ENCODE measurements around the gene KDM6A. TPM values are rescaled to one million over a fixed set of nuclear protein-coding genes. Genes with fewer than 3 reads are reported as not detected.

KDM6A gene
- total RNA-seq, result 10.4 and 12.7 TPM in 2 replicates

GRCh38 chrX:44872821-44873414, at the start of gene KDM6A:
Gene KDM6A, plus strand, starts transcription at chrX:44873188. Its CDS starts 364 bp downstream, at chrX:44873552.

GRCh38 chrX:44843753-44844152, 29.2 kb upstream of the KDM6A start, which contains the start of gene DUSP21:
Gene DUSP21, plus strand, starts transcription at chrX:44844021. Its CDS starts 112 bp downstream, at chrX:44844133.

Other genes starting within 250 kb of the KDM6A start
- not detected in 2 replicates for gene DUSP21, start 29.2 kb upstream of the KDM6A start, total RNA-seq